T-cell (primary cell): ENCODE measurements around the gene ERCC3. TPM values are rescaled to one million over a fixed set of nuclear protein-coding genes. Genes with fewer than 3 reads are reported as not detected.

Experiments
- ATAC-seq, 4 experiments: fragments of 200-7000 bp in 3 of 4; fragments of 150-1000 bp in 1 of 4; cut with Tn5 transposase; replicated peaks in 1 of 4; 1 replicate in 3 of 4; 2 replicates in 1 of 4; pipeline ENCODE4 v1.10.0; 2021; ENCODE audit warnings: moderate library complexity in 3 of 4, mild to moderate bottlenecking in 2 of 4, moderate number of reproducible peaks in 1 of 4
- CTCF ChIA-PET, 2 donors: fragments of 300-600 bp; sonication (Branson Sonifier 250); formaldehyde crosslinking; loops; one replicate each; lab custom pipeline; 2022; ENCODE audit warnings: antibody characterized with exemption in 2 of 2; lab: Charles Lee
- POLR2A ChIA-PET, 2 donors: fragments of 300-600 bp; sonication (Branson Sonifier 250); formaldehyde crosslinking; loops; one replicate each; lab custom pipeline; 2022; ENCODE audit warnings: antibody characterized with exemption in 2 of 2; lab: Charles Lee
- DNase-seq, 35 experiments: peaks; one replicate each; pipeline versions ENCODE4 v3.0.0 to v3.0.0-alpha.2; 2013 to 2023
- H3K27ac ChIP-seq: one replicate; pipeline ENCODE4 v1.5.1; 2013; ENCODE audit warnings: low read length
- H3K27me3 ChIP-seq, 2 experiments: replicated peaks in 1 of 2; 1 replicate in 1 of 2; 2 replicates in 1 of 2; pipeline versions ENCODE4 v1.6.1 to v1.7.0; 2013; ENCODE audit warnings: low read length in 1 of 2, mixed read lengths in 1 of 2; ENCODE audit not compliant: control insufficient read depth in 2 of 2, insufficient read depth in 2 of 2; ENCODE audit errors: extremely low read depth in 1 of 2
- H3K36me3 ChIP-seq, 2 donors: 1 replicate in 1 of 2; 2 replicates in 1 of 2; pipeline versions ENCODE4 v1.6.1 to v1.7.0; 2013; ENCODE audit warnings: low read length in 1 of 2; ENCODE audit not compliant: control insufficient read depth in 2 of 2, insufficient read depth in 1 of 2; ENCODE audit errors: extremely low read depth in 1 of 2
- H3K4me1 ChIP-seq, 2 experiments: 1 replicate in 1 of 2; 2 replicates in 1 of 2; pipeline versions ENCODE4 v1.6.1 to v1.7.0; 2013; ENCODE audit warnings: low read length in 2 of 2, mixed read lengths in 1 of 2; ENCODE audit not compliant: insufficient read depth in 2 of 2, control insufficient read depth in 1 of 2; ENCODE audit errors: extremely low read depth in 1 of 2
- H3K4me3 ChIP-seq, 2 donors: 1 replicate in 1 of 2; 2 replicates in 1 of 2; pipeline versions ENCODE4 v1.5.1 to v1.7.0; 2013; ENCODE audit warnings: mild to moderate bottlenecking in 2 of 2, low read length in 1 of 2, moderate library complexity in 1 of 2; ENCODE audit not compliant: control insufficient read depth in 1 of 2; ENCODE audit errors: extremely low read depth in 1 of 2
- H3K9me3 ChIP-seq: 2 replicates; pipeline ENCODE4 v1.7.0; 2013
- H3K27ac Mint-ChIP-seq, 2 donors: one replicate each; pipeline ENCODE4 v1.8.0; 2020 to 2021; ENCODE audit warnings: mild to moderate bottlenecking in 2 of 2, mixed read lengths in 2 of 2
- H3K27me3 Mint-ChIP-seq, 2 donors: one replicate each; pipeline ENCODE4 v1.8.0; 2021 to 2022; ENCODE audit warnings: mixed read lengths in 2 of 2
- H3K36me3 Mint-ChIP-seq: one replicate; pipeline ENCODE4 v1.8.0; 2021; ENCODE audit warnings: mixed read lengths
- H3K4me1 Mint-ChIP-seq, 3 donors: one replicate each; pipeline ENCODE4 v1.8.0; 2020 to 2022; ENCODE audit warnings: mixed read lengths in 3 of 3, mild to moderate bottlenecking in 1 of 3
- H3K4me3 Mint-ChIP-seq, 3 donors: one replicate each; pipeline ENCODE4 v1.8.0; 2020 to 2022; ENCODE audit warnings: mild to moderate bottlenecking in 3 of 3, mixed read lengths in 3 of 3, moderate library complexity in 3 of 3
- H3K9me3 Mint-ChIP-seq, 3 donors: one replicate each; pipeline ENCODE4 v1.8.0; 2020 to 2022; ENCODE audit warnings: mixed read lengths in 3 of 3
- WGBS: methylation state at CpG from one replicate; pipeline ENCODE4 v1.1.5; 2013; ENCODE audit warnings: missing lambda C conversion rate; ENCODE audit not compliant: insufficient coverage; 5-methylcytosine and 5-hydroxymethylcytosine counted together
- total RNA-seq, 35 experiments: library from RNA in 6 of 35; stranded (reverse) in 6 of 35; fragments of 120-200 nt in 1 of 35; gene quantifications; one replicate each; pipeline versions ENCODE4 v1.2.1 to v1.2.4 and lab custom pipeline; 2013 to 2026

Gene ERCC3
- total RNA-seq, 5 donors from 2014 or later (not counting 1 experiment from before 2014, with no cell fraction given): 41.5 to 62.1 (median 52.3) TPM

- H3K4me3 Mint-ChIP-seq: no peak overlapping the region
- POLR2A ChIA-PET: no interaction called here
Observed at GRCh38 chr2:127288274-127288673, 5.7 kb downstream of the ERCC3 start.

GRCh38 chr2:127283275-127283674, 10.7 kb downstream of the ERCC3 start:
- Mint-ChIP-seq H3K27ac (no peak overlapping the region), H3K4me3 (no peak overlapping the region), H3K27me3 (no peaks in the 10 kb centered on the region), H3K36me3 (peaks cover 85% of the 10 kb centered on the region), H3K9me3 (peaks cover 5 to 9% (median 8%) of the 10 kb centered on the region in 3 donors), H3K4me1 (peaks cover 27 to 43% (median 27%) of the 10 kb centered on the region in 3 donors)
- Histone ChIP-seq H3K36me3 (peaks cover 11 to 84% of the 10 kb centered on the region in 2 donors), H3K9me3 (no peaks in the 10 kb centered on the region), H3K4me1 (no peaks in the 10 kb centered on the region), H3K27me3 (no peaks in the 10 kb centered on the region), H3K4me3 (no peak overlapping the region), H3K27ac (no peak overlapping the region)
- DNase-seq (no peak), ATAC-seq (no peak)
- whole genome bisulfite sequencing: no CpG with 5 or more reads among the region's 2 CpGs
- ChIA-PET CTCF (no interaction called here), POLR2A (no interaction called here)

More at GRCh38 chr2:127288274-127288673, 5.7 kb downstream of the ERCC3 start:
- H3K4me1 Mint-ChIP-seq: peaks cover 32 to 39% (median 32%) of the 10 kb centered on the region in 3 donors
- 86% methylated on average over 1 of the region's 3 CpGs for WGBS
- CTCF ChIA-PET: no interaction called here
- H3K36me3 Mint-ChIP-seq: peaks cover 66% of the 10 kb centered on the region
- ATAC-seq (no peak), DNase-seq (no peak)
- Histone ChIP-seq H3K4me3 (no peak overlapping the region), H3K27me3 (no peaks in the 10 kb centered on the region), H3K36me3 (peaks cover 24 to 74% of the 10 kb centered on the region in 2 donors), H3K9me3 (no peaks in the 10 kb centered on the region), H3K27ac (no peak overlapping the region), H3K4me1 (peaks cover 3 to 5% of the 10 kb centered on the region in 2 experiments)
- H3K27me3 Mint-ChIP-seq: no peaks in the 10 kb centered on the region
- peaks cover 5 to 9% (median 8%) of the 10 kb centered on the region in 3 donors for H3K9me3 Mint-ChIP-seq
- no peak overlapping the region for H3K27ac Mint-ChIP-seq

GRCh38 chr2:127280693-127281092, 13.3 kb downstream of the ERCC3 start:
- ChIA-PET POLR2A (no interaction called here), CTCF (no interaction called here)
- 100% methylated on average over 2 of the region's 2 CpGs for WGBS
- no peaks in the 10 kb centered on the region for H3K9me3 ChIP-seq
- peaks cover 5 to 9% (median 8%) of the 10 kb centered on the region in 3 donors for H3K9me3 Mint-ChIP-seq
- no peaks in the 10 kb centered on the region for H3K27me3 ChIP-seq
- H3K36me3 ChIP-seq: peaks cover 8 to 88% of the 10 kb centered on the region in 2 donors
- H3K4me1 Mint-ChIP-seq: peaks cover 35 to 48% (median 40%) of the 10 kb centered on the region in 3 donors
- no peak overlapping the region for H3K4me3 Mint-ChIP-seq
- ATAC-seq: no peak
- DNase-seq: no peak
- H3K27me3 Mint-ChIP-seq: no peaks in the 10 kb centered on the region
- H3K4me3 ChIP-seq: no peak overlapping the region
- H3K4me1 ChIP-seq: no peaks in the 10 kb centered on the region
- peak overlapping the region in 1 of 2 donors; percentile 3 for H3K27ac Mint-ChIP-seq
- peaks cover 83% of the 10 kb centered on the region for H3K36me3 Mint-ChIP-seq
- H3K27ac ChIP-seq: no peak overlapping the region

GRCh38 chr2:127279781-127280180, 14.2 kb downstream of the ERCC3 start:
- Mint-ChIP-seq H3K27ac (no peak overlapping the region), H3K9me3 (peaks cover 5 to 9% (median 8%) of the 10 kb centered on the region in 3 donors), H3K4me1 (peaks cover 35 to 48% (median 46%) of the 10 kb centered on the region in 3 donors), H3K36me3 (peaks cover 87% of the 10 kb centered on the region), H3K4me3 (no peak overlapping the region), H3K27me3 (no peaks in the 10 kb centered on the region)
- H3K9me3 ChIP-seq: no peaks in the 10 kb centered on the region
- DNase-seq (no peak), ATAC-seq (no peak)
- H3K4me3 ChIP-seq: no peak overlapping the region
- CTCF ChIA-PET: no interaction called here
- POLR2A ChIA-PET: no interaction called here
- WGBS: 63% methylated on average over 4 of the region's 5 CpGs
- no peak overlapping the region for H3K27ac ChIP-seq
- H3K36me3 ChIP-seq: peaks cover 11 to 94% of the 10 kb centered on the region in 2 donors
- H3K27me3 ChIP-seq: no peaks in the 10 kb centered on the region
- no peaks in the 10 kb centered on the region for H3K4me1 ChIP-seq

- CTCF ChIA-PET: no interaction called here
- Mint-ChIP-seq H3K27ac (no peak overlapping the region), H3K4me3 (no peak overlapping the region), H3K4me1 (peaks cover 29 to 42% (median 40%) of the 10 kb centered on the region in 3 donors), H3K27me3 (no peaks in the 10 kb centered on the region), H3K9me3 (peaks cover 3 to 5% (median 4%) of the 10 kb centered on the region in 3 donors), H3K36me3 (peaks cover 82% of the 10 kb centered on the region)
- H3K27me3 ChIP-seq: no peaks in the 10 kb centered on the region
- peaks cover 10 to 92% of the 10 kb centered on the region in 2 donors for H3K36me3 ChIP-seq
- H3K9me3 ChIP-seq: no peaks in the 10 kb centered on the region
- DNase-seq (no peak), ATAC-seq (no peak)
- no CpG with 5 or more reads among the region's 3 CpGs for WGBS
- no peaks in the 10 kb centered on the region for H3K4me1 ChIP-seq
- H3K4me3 ChIP-seq: no peak overlapping the region
- POLR2A ChIA-PET: no interaction called here
- no peak overlapping the region for H3K27ac ChIP-seq
Observed at GRCh38 chr2:127278959-127279358, 15.0 kb downstream of the ERCC3 start.

GRCh38 chr2:127277028-127277427, 16.9 kb downstream of the ERCC3 start:
- ChIA-PET CTCF (no interaction called here), POLR2A (no interaction called here)
- WGBS: 100% methylated on average over 1 of the region's 2 CpGs
- DNase-seq: no peak
- Histone ChIP-seq H3K4me3 (no peak overlapping the region), H3K27ac (no peak overlapping the region), H3K9me3 (no peaks in the 10 kb centered on the region), H3K4me1 (no peaks in the 10 kb centered on the region), H3K36me3 (peaks cover 5 to 88% of the 10 kb centered on the region in 2 donors), H3K27me3 (no peaks in the 10 kb centered on the region)
- no peak overlapping the region for H3K4me3 Mint-ChIP-seq
- ATAC-seq: no peak
- no peaks in the 10 kb centered on the region for H3K9me3 Mint-ChIP-seq
- peak overlapping the region; percentile 4 to 75 for H3K27ac Mint-ChIP-seq
- H3K27me3 Mint-ChIP-seq: no peaks in the 10 kb centered on the region
- peaks cover 78% of the 10 kb centered on the region for H3K36me3 Mint-ChIP-seq
- peaks cover 14 to 26% (median 23%) of the 10 kb centered on the region in 3 donors for H3K4me1 Mint-ChIP-seq
